Measurements from ENCODE around the gene CYP2U1. TPM values are rescaled to one million over a fixed set of nuclear protein-coding genes. Genes with fewer than 3 reads are reported as not detected.

The CYP2U1 gene
- total RNA-seq, 2 donors from 2014 or later, result 19.6 to 21.1 TPM

Other genes starting within 250 kb of the CYP2U1 start
- gene PAPSS1, start 211.3 kb upstream of the CYP2U1 start, total RNA-seq, result 10 to 100 TPM; 20.0 to 29.8 TPM
- gene SGMS2, start 106.6 kb upstream of the CYP2U1 start, total RNA-seq, result 100 to 1,000 TPM; 119 to 231 TPM
- 10 to 100 TPM; 46.1 to 58.1 TPM for gene HADH, start 58.3 kb downstream of the CYP2U1 start, total RNA-seq
- 1 to 10 TPM in 1 of 2 donors, under 1 TPM in 1; 0.54 to 3.2 TPM for gene LEF1, start 237.4 kb downstream of the CYP2U1 start, total RNA-seq

Measured in thoracic aorta (tissue), 2 donors.